GM19193 (cell line): Measurements from ENCODE around the gene CYFIP2.

ENCODE experiments used
- POLR2A ChIP-seq: IDR thresholded peaks from 4 replicates; pipeline ENCODE4 v1.6.1; 2011; ENCODE audit not compliant: insufficient read depth, insufficient read length; ENCODE audit errors: extremely low read depth

Gene CYFIP2

GRCh38 chr5:157372472-157372822 is 106.5 kb downstream of the CYFIP2 start:
- no peak for TF ChIP-seq POLR2A

GRCh38 chr5:157378509-157378908 is 112.6 kb downstream of the CYFIP2 start:
- TF ChIP-seq POLR2A = no peak

- no peak for TF ChIP-seq POLR2A
Measured at GRCh38 chr5:157379983-157380382, 114.1 kb downstream of the CYFIP2 start.

GRCh38 chr5:157381746-157382145 is 115.8 kb downstream of the CYFIP2 start:
- TF ChIP-seq POLR2A = no peak

GRCh38 chr5:157382996-157383800 is 117.3 kb downstream of the CYFIP2 start:
- no peak for TF ChIP-seq POLR2A

GRCh38 chr5:157384971-157385709 is 119.2 kb downstream of the CYFIP2 start:
- TF ChIP-seq POLR2A = no peak

DNA sequence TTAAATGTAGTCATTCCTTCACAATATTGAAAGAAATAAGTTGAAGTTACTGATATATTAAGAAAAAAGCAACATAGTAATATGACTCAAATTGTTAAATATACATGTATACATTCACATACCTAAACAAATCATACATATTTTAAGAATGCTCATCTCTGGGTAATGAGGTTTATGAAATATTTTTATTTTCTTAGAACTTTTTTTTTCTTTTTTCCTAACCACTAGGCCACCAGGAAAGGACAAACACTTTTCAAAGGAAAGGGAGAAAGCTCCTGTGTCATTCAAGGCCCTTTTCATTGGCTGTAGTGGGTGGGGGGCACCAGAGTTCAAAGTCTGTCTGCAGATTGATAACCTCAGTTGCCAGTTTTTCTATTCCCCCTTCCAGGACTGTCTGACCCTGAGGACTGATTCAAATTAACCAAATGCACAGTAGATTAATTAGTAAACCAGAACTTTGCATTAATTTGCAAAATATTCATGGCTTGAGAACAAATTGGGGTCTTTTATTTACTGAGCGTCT is 121.2 kb downstream of the CYFIP2 start:
- no peak for TF ChIP-seq POLR2A

DNA sequence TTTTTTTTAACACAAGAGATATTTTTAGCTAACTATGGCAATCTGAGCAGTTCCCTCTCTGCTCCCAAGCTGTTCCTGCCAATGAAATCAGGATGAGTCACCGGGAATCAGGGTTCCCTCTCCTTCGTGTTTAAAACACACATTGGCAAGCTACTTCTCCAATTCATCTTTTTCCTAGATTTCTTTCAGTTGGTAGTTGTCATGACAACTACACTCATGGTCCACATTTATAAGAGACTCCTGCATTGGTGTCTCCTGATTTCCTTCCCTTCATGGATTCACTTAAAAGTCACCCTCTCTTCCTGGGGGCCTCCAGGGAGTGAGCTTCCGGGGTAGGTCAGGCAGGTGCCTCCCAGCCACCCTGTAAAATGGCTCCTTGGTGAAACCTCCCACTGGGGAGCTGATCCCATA is 121.8 kb downstream of the CYFIP2 start:
- no peak for TF ChIP-seq POLR2A

- no peak for TF ChIP-seq POLR2A
Measured at GRCh38 chr5:157388111-157388710, 122.3 kb downstream of the CYFIP2 start.

GRCh38 chr5:157389103-157389502 is 123.2 kb downstream of the CYFIP2 start:
- no peak for TF ChIP-seq POLR2A

GRCh38 chr5:157390133-157390532 is 124.2 kb downstream of the CYFIP2 start:
- no peak for TF ChIP-seq POLR2A

DNA sequence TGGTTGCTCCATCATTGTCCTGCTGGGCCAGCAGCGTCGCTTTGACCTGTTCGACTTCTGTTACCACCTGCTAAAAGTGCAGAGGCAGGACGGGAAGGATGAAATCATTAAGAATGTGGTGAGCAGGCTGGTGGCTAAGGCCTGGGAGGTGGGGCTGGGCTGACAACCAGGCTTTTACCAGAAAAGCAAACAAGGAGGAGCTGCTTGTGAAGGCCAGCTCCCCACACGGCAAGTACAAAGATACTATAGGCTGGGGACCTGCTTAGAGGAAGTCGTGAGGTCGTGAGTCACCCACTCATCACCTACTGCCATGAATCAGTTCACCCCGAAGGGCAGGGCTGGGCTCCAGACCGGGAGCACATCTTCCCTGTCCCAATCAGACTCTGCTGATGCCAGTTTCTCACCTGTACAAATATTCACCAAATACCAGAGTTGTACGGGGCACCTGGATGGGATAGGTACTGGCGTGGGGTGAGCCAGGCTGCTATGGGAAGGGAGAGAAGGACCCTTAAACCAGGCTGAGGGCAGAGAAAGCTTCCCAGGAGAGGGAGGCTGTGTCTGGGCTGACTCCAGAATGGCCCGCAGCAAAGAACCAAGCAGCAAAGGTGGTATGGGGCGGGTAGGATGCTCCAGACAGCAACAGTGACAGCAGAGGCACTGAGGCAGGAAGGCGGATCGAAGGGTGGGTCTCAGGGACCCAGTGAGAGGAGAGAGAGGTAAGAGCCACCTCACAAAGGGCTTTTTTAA is 124.8 kb downstream of the CYFIP2 start:
- TF ChIP-seq POLR2A = no peak

DNA sequence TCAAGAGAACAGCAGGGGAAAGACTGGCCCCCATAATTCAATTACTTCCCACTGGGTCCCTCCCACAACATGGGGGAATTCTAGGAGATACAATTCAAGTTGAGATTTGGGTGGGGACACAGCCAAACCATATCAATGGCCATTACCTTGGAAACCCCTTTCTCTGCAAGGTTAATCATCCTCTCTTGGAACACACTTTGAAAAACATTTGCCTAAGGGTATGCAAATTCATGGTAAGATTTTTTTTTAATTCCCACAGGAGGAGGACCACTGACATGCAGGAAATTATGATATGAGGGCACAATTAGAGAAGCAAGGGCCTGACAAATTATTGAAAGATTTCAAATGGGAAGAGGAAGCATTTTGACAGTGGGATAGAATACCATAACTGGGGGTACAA is 132.4 kb downstream of the CYFIP2 start:
- TF ChIP-seq POLR2A = no peak

DNA sequence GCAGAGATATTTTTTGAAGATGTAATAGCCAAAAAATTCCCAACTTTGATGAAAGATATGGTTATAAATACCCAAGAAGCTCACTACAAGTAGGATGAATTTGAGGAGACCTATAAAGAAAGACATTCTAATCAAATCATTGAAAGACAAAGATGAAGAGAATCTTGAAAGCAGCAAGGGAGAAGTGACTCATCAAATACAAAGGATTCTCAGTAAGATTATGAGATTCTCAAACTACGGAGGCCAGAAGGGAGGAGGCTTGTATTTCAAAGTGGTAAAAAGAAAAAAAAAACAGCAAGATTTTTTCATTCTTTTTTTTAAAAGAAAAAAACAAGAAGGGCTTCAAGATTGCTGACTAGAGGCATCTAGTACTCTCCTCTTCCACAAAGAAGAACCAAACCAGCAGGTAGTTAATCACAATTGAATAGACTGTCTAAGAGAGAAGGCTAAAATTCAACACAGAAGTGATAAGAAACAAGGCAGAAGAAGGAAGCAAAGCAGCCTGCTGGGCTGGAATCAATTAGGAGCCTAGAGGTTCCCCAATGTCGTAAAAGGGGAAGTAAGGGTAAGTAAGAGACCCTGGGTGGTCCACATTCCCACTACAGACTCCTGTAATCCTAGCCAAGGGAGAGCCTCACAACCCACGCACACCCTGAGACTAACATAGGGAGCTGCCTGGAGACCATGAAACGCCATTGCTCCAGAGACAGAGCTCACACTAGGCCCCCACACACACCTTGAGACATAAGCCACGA is 135.0 kb downstream of the CYFIP2 start:
- no peak for TF ChIP-seq POLR2A

- TF ChIP-seq POLR2A = no peak
Measured at GRCh38 chr5:157415838-157416237, 149.9 kb downstream of the CYFIP2 start.
